ENCODE data around the gene TEKT5.
"Not testable (repeated sequence)": the region's sequence is repeated elsewhere in the genome, so short reads cannot be mapped to it uniquely, and the experiment has no call there.

The TEKT5 gene

GRCh38 chr16:10684511-10685151 is 10.1 kb downstream of the TEKT5 start:
- no peak for DNase-seq (ENCODE audit: low spot score)

- DNase-seq (ENCODE audit: low spot score): no peak
Measured at GRCh38 chr16:10683170-10683569, 11.6 kb downstream of the TEKT5 start.

GRCh38 chr16:10682604-10683003 is 12.1 kb downstream of the TEKT5 start:
- no peak for DNase-seq (ENCODE audit: low spot score)

- DNase-seq (ENCODE audit: low spot score): no peak
Measured at GRCh38 chr16:10681310-10682308, 13.1 kb downstream of the TEKT5 start.

GRCh38 chr16:10679921-10680320 is 14.8 kb downstream of the TEKT5 start:
- no peak for DNase-seq (ENCODE audit: low spot score)

GRCh38 chr16:10679441-10679840 is 15.3 kb downstream of the TEKT5 start:
- DNase-seq (ENCODE audit: low spot score): not testable (repeated sequence)

GRCh38 chr16:10678655-10679054 is 16.1 kb downstream of the TEKT5 start:
- DNase-seq (ENCODE audit: low spot score): no peak

GRCh38 chr16:10676284-10676683 is 18.4 kb downstream of the TEKT5 start:
- no peak for DNase-seq (ENCODE audit: low spot score)

GRCh38 chr16:10675861-10676260 is 18.9 kb downstream of the TEKT5 start:
- DNase-seq (ENCODE audit: low spot score): no peak

GRCh38 chr16:10675216-10675615 is 19.5 kb downstream of the TEKT5 start:
- no peak for DNase-seq (ENCODE audit: low spot score)

- DNase-seq (ENCODE audit: low spot score): no peak
Measured at GRCh38 chr16:10671729-10672128, 23.0 kb downstream of the TEKT5 start.

GRCh38 chr16:10669791-10670190 is 24.9 kb downstream of the TEKT5 start:
- DNase-seq (ENCODE audit: low spot score): no peak

GRCh38 chr16:10668322-10669045 is 26.2 kb downstream of the TEKT5 start:
- peak; percentile 69 for DNase-seq (ENCODE audit: low spot score)

- DNase-seq (ENCODE audit: low spot score): no peak
Measured at GRCh38 chr16:10667239-10667638, 27.5 kb downstream of the TEKT5 start.

- DNase-seq (ENCODE audit: low spot score): no peak
Measured at GRCh38 chr16:10666291-10666690, 28.4 kb downstream of the TEKT5 start.

GRCh38 chr16:10665166-10665565 is 29.6 kb downstream of the TEKT5 start:
- no peak for DNase-seq (ENCODE audit: low spot score)

- DNase-seq (ENCODE audit: low spot score): no peak
Measured at GRCh38 chr16:10664720-10665126, 30.0 kb downstream of the TEKT5 start.

GRCh38 chr16:10663744-10664143 is 31.0 kb downstream of the TEKT5 start:
- no peak for DNase-seq (ENCODE audit: low spot score)

GRCh38 chr16:10663146-10663545 is 31.6 kb downstream of the TEKT5 start:
- DNase-seq (ENCODE audit: low spot score): no peak

- no peak for DNase-seq (ENCODE audit: low spot score)
Measured at GRCh38 chr16:10662212-10662611, 32.5 kb downstream of the TEKT5 start.

GRCh38 chr16:10661737-10662136 is 33.0 kb downstream of the TEKT5 start:
- DNase-seq (ENCODE audit: low spot score): no peak

- DNase-seq (ENCODE audit: low spot score): no peak
Measured at GRCh38 chr16:10660950-10661635, 33.6 kb downstream of the TEKT5 start.

Measured in ecto neural progenitor cell (in vitro differentiated cells).